Measurements from ENCODE around the gene MT1F.

DNA sequence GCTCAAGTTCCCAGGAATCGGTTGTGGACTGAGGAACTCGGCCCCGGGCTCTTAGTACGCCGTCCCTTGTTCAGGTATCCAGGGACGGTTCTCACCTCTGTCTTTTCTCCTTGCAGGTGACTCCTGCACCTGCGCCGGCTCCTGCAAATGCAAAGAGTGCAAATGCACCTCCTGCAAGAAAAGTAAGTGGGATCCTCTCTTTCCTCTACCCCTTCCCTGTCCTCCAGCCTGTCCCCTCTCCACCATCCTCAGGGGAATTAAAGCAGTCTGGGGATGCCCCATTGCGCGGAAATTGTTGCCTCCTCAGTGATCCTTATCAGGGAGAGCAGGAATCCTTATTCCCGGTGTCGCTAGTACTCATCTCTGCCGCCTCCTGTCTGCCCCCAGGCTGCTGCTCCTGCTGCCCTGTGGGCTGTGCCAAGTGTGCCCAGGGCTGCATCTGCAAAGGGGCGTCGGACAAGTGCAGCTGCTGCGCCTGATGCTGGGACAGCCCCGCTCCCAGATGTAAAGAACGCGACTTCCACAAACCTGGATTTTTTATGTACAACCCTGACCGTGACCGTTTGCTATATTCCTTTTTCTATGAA lies 48.8 kb upstream of the MT1F start:
- no peak for TF ChIP-seq SNIP1 (IDR thresholded peaks at IDR 0.05; ENCODE audit: low read depth)
- no peak for TF ChIP-seq EZH2 (IDR thresholded peaks at IDR 0.05; ENCODE audit: borderline replicate concordance, low read depth, low read length)
- TF ChIP-seq VEZF1 (CRISPR knock-in tag; IDR thresholded peaks at IDR 0.05): no peak
- TF ChIP-seq ZNF324 (CRISPR knock-in tag; IDR thresholded peaks at IDR 0.05): no peak
- no peak for TF ChIP-seq ZC3H4 (CRISPR knock-in tag; IDR thresholded peaks at IDR 0.05; ENCODE audit: borderline replicate concordance)
- no peak for TF ChIP-seq WHSC1 (IDR thresholded peaks at IDR 0.05; ENCODE audit: low read length)
- no peak for TF ChIP-seq BCL6 (CRISPR knock-in tag; IDR thresholded peaks at IDR 0.05)
- TF ChIP-seq ZNF24 (IDR thresholded peaks at IDR 0.05): no peak
- TF ChIP-seq PYGO2 (tag; IDR thresholded peaks at IDR 0.05): no peak
- no peak for TF ChIP-seq ZBTB40 (IDR thresholded peaks at IDR 0.05)
- TF ChIP-seq ZBTB40 (CRISPR knock-in tag; IDR thresholded peaks at IDR 0.05): no peak
